ENCODE results near the gene LITAF.

Gene LITAF

DNA sequence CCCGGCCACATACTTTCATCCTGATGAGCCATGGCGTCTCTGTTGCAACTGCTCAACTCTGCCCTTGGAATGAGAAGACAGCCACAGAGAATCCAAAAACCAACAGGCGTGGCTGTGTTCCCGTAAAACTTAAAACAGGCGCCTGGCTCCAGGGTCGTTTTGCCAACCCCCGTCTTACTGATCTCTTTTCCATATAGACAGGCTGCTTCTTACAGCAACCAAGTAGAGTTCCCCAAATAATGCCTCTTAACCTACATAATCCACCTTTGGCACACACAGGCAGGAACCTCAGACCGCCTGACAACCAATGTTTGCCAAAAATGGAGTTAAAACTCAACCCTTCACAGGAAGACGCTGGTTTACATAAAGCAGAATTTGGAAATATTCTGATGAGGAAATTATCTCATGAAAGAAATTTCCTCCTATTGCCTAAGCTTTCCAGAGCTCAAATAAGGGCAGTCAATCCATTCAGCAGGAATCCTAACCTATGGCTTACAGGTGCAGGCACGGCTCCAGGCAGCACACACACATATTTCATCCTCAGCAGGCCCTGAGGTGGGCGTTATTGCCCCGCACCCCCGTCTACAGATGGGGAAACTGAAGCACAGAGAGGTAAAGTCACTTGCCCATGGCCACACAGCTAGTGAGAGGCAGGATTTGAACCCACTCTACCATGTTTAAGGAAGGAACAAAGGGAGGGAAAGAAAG is 35.8 kb downstream of the LITAF start:
- no peak for DNase-seq

DNA sequence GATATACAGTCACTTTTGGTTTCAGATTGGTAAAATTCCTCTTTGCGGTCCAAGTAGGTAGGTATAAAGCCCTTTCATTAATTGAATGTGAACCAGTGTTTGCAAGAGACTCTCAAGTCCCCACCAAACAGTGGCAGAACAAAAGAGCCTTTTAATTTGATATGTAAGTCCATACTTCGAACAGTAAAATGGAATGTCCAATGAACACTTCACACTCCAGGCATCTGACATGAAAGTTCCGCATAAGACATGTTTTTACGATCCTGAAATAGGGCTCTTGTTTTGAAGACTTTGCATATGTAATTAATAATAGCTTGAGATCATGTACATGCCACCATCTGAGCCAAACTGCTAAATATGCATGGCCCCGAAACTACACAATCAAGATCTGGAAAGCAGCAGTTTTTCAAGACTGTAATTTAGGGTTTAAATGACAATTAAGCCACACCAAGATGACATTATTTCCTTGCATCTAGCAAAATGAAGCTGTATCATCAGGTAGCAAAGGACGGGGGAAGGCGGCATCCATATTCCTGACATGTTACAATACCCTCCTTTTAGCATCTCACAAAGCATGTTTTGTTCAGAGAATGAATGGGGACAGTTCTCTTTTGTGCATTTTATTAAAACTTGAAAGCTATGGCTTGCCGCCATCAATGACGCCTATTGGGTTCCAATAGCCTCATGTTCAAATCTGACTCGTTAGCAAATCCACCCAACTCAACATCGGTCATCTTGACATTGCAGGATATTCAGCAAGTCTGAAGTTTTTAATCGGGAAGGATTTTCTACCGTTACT is 39.4 kb downstream of the LITAF start:
- DNase-seq = no peak

DNA sequence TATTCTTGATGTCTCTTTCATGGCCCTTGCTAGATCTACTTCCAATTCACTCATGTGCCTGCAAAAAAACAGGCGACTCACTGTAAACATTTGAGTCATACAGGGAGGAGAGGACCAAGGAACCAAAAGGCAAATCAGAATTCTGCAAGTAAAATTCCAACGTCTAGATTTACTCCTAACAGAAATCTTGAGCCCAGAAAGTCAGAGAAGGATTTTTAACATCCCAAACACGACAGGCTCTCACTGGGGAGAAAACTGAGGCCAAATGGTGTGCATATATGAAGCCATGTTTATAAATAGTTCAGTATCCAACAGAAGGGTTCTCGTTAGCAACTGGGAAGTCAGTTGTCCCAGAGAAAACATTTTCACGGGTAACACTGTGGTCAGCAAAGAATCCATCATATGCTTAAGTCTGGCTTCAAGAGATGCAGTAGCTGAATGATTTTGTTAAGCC is 40.1 kb downstream of the LITAF start:
- no peak for DNase-seq

DNA sequence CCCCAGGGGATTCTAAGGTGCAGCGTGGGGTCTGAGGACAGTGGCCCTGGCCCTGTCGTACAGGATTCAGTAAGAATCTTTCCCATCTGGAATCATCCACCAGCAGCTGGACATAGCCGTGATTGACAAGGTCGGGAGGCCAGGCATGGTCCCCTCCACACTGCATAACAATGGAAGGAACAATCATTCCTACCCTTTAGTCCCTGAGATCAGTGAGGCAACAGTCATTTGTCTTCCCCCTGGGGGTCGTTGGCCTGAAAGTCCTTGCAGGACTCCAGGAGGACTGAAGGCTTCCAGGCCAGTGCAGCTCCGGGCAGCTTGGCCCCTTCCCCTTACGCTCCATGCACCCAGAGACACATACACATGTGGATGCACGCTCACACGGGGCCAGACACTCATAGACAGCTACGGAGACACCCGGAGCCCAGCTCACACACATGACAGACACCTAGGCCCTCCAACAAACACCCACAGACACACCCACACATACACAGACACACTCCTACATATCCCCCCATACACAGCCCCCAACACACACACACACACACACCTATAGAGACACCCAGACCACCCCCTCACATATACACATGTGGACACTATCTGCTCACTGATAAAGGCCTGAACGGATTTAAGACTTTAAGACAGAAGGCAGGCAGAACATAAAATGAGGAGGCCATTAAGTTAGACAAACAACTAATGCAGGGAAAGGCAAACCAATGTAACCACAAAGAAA is 42.9 kb downstream of the LITAF start:
- DNase-seq = no peak

DNA sequence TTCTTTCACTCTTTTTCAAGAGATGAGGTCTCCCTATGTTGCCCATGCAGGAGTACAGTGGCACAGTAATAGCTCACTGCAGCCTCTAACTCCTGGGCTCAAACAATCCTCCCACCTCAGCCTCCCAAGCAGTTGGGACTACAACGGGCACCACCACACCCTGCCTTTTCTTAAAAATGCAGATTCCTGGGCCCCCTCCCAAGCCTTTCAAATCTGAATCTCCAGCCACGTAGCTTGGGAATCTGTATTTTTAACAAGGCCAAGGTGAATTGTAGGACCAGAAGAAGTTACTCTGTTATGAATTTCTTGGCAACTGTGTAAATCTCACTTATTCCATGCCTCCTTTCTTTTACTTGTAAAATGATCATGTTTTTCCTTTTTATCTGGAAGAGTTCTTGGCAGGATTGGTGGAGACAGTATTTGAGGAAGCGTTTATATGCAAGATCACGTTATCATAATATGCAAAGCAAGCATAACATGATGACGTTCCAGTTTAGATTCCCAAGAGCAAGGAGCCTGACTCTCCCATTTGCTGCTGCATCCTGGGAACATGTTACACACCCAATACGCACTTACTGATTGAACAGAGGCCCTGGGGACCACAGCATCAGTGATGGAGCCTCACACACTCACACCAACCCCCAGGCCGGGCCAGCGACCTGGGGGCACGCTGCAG is 44.5 kb downstream of the LITAF start:
- no peak for DNase-seq

DNA sequence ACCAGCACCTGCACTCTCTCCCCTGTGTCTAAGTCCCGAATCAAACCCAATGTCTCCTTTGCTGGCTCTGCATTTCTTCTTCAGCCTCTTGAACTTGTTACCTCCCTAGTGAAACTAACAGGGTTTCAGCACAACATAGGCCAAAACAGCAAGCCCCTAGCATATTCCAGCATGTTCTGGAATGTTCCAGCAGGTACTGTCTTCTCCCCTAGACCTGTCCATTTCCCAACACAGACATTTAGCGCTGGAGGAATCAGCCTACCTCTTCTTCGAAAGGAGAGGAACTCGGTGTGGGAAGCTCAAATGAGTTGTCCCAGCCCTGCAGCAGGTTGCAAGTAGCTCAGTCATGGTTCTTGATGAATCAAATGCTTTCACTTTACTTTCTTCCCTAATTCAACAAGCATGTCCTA is 47.1 kb downstream of the LITAF start:
- DNase-seq = peak; percentile 60

DNA sequence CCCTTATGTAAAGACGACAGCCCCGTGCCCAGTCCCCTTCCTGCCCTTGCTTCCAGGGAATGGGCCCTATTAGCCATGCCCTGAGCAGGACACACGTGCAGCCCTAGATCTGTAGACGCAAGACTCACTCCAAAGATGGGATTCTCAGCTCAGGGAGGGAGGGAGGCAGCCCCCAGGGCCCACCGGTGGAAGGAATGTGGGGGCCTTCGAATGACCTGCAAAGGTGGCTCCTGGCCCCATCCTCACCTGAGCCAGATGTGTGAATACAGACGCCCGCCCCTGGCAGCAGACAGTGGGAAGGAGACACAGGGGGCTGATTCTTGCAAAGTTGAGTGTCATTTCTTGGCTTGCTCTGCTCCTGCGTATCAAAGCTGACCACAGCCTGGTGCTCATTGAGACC is 47.8 kb downstream of the LITAF start:
- DNase-seq = no peak

DNA sequence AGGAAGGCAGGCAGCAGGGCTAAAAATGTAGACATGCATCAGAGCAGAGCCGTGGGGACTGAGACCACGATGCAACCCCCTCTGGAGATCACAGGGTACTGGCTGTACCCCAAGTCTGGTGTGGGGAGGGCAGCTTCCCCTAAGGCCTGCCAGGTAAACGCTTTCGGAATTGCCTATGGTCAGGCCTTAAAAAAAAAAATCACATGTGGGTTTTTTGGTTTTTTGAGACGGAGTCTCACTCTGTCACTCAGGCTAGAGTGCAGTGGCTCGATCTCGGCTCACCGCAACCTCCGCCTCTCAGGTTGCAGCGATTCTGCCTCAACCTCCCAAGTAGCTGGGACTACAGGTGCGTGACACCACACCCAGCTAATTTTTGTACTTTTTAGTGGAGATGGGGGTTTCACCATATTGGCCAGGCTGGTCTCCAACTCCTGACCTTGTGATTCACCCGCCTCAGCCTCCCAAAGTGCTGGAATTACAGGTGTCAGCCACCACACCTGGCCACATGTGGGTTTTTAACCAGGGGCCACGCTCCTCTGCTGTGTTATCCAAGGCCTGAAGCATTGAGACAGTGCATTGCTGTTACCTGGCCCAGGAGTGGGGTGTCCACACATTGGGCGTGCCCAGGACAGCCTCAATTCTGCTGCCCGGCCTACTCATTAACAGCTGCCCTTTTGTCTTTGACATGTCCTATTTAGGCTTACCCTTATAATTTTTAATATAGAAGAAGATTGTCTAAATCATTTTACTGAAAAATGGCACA is 50.4 kb downstream of the LITAF start:
- no peak for DNase-seq

DNA sequence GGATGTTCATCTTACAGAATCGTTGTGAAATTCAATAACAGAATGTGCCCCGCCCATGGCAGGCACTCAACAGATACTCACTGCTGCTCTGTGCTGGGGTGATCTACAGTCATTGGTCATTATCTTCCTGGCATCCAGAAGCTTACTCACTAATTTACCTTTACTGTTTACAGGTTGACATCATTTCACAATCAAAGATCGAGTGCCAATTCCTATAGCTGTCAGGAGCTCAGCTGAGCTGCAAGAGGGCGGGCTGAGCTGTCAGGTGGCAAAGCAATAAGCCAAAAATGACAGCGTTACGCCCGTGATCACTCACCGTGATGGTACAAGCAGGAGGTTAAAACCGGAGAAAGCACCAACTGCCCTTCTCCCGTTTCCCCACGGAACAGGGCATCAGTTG is 51.2 kb downstream of the LITAF start:
- DNase-seq = no peak

DNA sequence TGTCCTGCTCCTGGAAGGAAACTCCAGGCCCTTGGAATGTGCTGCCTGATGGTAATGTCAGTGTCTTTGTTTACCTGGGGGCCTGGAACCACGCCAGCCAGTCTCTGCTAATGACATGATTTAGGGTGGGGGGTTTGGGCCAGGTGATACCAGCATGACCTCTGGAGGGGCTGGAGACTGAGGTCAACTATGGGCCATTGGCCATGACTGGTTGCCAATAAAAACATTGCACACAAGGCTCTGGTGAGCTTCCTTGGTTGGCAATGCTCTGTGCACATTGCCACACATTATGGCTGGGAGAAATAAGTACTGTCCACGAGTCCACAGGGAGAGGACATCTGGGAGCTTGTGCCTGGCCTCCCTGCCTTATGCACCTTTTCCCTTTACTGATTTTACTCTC is 52.5 kb downstream of the LITAF start:
- DNase-seq = no peak

DNA sequence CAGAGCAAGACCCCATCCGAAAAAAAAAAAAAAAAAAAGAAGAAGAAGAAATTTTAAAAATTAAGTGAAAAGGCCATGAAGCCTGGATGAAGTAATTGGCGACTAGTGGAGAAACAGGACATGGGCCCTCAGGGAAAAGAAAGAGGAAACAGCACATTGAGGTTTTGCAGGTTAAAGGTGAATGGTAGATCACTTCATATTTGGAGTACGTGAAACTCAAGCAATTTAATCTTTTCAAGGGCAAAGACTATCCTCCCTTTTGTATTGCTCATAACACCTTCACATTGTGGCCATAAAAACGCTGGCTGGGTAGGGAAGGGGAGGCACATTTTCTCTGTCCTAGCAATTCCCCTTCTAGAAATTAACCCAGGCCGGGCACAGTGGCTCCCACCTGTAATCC is 53.1 kb downstream of the LITAF start:
- DNase-seq = no peak

DNA sequence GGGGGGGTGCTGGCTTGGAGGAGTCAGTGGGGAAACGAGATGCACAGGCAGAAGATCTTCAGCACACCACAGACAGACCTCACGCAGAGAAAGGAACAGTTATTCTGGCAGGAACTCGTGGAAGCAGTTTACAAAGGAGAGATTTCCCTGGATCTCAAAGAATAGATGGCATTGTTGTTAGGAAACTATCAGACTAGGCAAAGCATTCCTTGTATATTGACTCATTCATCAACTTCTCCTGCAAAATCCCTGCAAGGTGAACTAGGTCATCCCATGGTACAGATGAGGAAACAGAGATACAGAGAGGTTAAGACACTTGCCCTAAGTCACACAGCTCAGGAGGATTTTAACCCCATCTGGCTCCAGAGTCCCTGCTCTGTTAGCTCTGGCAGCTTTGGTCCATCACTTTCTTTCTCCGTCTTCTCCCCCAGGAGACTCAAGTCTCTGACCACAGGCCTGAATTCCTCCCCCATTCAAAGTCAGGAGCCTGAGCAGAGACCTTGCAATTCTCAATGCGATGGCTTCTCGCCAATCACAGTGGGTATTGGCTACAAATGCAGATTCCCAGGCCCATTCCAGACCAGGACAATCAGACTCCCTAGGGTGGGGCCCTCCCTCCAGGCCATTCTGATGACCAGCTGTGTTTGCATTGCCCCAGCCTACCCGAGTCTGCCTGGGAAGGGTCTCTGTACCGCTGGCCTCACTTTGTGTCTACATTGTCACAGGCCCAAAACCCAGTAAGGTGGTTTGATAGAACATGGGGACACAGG is 56.4 kb downstream of the LITAF start:
- no peak for DNase-seq

DNA sequence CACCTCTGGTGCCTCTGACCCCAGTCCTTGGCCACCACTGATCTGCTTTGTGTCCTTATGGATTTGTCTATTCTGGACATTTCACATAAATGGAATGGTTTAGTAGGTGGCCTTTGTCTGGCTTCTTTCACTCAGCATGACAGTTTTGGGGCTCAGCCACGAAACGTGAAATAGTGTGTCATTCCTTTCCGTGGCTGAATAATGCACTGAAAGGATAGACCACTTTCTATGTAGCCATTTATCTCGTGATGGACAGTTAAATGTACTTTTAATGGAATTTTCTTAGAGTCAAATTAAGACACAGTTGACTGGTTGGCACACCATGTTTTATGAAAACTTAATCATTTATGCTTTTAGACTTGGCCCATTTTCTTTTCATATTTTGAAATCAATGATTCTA is 57.4 kb downstream of the LITAF start:
- DNase-seq = no peak

DNA sequence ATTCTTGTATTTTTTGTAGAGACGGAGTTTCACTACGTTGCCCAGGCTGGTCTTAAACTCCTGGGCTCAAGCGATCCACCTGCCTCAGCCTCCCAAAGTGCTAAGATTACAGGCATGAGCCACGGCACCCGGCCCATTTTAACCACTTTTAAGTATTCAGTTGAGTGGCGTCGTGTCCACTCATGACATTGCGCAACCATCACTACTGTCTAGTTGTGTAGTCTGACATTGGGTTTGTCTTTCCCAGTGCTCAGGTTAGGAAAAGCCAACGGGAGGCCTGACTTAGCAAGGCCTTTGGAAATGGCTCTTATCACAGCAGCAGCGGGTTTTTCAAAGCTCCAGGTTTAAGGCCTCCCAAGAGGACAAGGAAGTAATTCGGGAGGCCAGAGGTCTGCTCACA is 58.7 kb downstream of the LITAF start:
- no peak for DNase-seq

DNA sequence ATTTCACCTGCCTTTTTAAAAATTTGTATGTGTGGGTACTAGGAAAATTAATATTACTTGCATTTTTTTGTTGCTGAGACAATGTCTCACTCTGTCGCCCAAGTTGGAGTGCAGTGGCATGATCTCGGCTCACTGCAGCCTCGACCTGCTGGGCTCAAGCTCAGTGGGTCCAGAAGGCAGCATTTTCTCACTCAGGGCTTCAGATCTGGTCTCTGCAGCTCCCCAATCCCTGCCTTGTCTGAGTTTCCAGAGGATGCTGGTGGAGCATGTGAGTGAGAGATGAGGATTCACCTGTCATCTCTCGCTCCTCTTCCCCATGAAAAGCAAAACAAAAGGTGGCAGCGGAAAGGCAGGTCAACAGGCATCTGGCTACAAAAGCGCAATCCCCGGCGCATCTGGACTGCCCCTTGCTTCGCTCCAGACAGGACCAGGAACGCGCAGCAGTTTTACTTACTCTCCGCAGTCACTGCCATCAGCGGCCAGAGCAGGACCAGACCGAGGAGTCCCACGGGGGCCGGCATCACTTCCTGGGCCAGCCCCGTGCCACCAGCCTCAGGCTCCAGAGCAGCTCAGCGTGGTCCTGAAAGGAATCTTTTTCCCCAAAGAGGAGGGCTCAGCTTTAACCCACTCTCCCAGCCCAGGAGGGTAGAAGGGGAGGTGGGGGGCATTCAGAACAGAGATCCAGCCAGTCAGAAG is 59.9 kb downstream of the LITAF start:
- DNase-seq = no peak

DNA sequence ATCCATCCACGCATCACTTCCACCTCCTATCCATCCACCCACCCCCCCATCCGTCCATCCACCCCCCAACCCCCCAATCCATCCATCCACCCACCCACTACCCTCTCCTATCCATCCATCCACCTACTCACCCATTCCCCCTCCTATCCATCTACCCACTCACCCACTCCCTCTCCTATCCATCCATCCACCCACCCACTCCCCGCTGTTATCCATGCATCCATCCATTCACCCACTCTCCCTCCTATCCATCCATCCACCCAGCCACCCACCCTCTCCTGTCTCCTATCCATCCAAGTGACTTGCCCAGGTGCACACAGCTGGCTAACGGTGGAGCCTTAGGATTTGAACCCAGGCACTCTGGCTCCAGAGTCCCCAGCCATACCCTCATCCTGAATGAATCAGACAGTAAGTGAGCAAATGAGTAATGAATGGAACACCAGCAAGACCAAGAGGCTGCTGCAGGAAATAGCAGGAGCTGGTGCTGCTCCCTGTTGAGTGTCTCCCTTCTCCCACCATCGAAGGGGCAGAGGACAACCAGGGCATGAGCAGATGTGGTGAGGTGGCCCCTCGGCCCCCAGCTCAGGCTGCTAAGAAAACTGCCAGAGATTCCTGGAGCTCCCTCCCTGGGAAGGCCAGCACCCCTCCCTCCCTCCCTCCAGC is 62.5 kb downstream of the LITAF start:
- DNase-seq = no peak

DNA sequence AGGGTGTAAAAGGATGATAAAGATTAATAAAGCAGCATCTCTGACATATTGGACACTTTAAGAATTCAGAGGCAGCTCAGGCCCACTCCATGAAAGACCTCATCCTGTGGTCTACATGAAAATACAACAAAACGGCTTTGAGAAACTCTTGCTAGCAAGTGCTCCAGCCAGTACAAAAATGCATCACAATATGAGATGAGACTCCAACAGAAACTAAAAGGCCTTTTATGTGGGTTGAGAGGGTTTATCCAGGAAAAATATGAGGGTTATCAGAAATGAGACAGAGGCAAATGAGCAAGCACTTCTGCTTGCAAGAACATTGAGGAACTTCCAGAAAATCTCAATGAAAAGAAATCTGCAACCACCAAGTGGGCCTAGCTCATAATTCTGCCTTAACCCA is 65.7 kb downstream of the LITAF start:
- DNase-seq = no peak

DNA sequence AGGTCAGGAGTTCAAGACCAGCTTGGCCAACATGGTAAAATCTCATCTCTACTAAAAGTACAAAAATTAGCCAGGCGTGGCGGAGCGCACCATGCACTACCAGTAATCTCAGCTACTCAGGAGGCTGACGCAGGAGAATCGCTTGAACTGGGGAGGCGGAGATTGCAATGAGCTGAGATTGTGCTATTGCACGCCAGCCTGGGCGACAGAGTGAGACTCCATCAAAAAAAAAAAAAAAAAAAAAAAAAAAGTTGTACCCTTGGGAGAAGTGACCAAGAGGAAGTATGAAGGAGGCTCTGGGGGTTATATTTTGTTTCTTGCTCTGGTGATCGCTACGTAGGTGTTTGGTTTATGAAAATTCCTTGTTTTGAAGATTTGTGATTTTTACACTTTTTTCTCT is 66.3 kb downstream of the LITAF start:
- DNase-seq = no peak

DNA sequence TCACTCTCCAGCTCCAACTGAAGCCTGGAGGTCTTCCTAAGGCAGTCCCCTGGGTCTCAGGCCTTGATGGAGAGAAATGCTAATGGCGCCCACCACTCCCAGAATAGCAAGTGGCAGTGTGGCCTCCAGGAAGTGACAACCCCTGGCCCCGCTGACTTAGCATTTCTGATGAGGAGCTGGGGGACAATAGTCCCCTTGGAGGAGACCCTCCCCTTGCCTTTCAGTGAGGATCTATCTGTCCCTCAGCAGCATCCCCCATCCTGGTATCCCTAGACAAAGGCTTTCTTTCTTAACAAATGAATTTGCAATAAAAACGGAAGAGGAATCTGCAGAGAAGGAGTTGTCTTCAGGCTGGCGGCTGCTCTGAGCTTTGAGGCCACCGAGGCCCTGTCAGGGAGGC is 68.8 kb downstream of the LITAF start:
- DNase-seq = no peak
